IMR-90 (cell line): ENCODE data around the gene ATP8B3. TPM values are rescaled to one million over a fixed set of nuclear protein-coding genes. Genes with fewer than 3 reads are reported as not detected.

Source experiments
- ATAC-seq: fragments of 200-7000 bp; cut with Tn5 transposase; 2 replicates; pipeline ENCODE4 v1.9.1; 2020; ENCODE audit warnings: low read depth, mild to moderate bottlenecking, moderate library complexity
- BruUV-seq: library from RNA; stranded (reverse); fragments of 400-500 nt; replicated peaks from 2 replicates; lab custom pipeline; 2021; lab: Mats Ljungman, UMichigan
- CTCF ChIA-PET: fragments of 300-600 bp; formaldehyde crosslinking; extraction: SDS; loops from one replicate; lab custom pipeline; 2021; ENCODE audit warnings: antibody characterized with exemption; lab: Yijun Ruan, JAX
- POLR2A ChIA-PET: fragments of 300-600 bp; sonication (Branson Sonifier 250); formaldehyde crosslinking; loops from one replicate; lab custom pipeline; 2022; ENCODE audit warnings: antibody characterized with exemption; ENCODE audit not compliant: unreplicated experiment; lab: Charles Lee
- DNase-seq: peaks from one replicate; pipeline ENCODE4 v3.0.0; 2013
- H2AFZ ChIP-seq: replicated peaks from 2 replicates; pipeline ENCODE3; 2013; ENCODE audit warnings: low read length, mild to moderate bottlenecking; ENCODE audit not compliant: poor library complexity
- H2AK5ac ChIP-seq: 2 replicates; pipeline ENCODE4 v1.6.1; 2013; ENCODE audit warnings: low read depth, low read length, inconsistent platforms
- H2AK9ac ChIP-seq: replicated peaks from 2 replicates; pipeline ENCODE3; 2013; ENCODE audit warnings: mild to moderate bottlenecking, low read depth, low read length, moderate library complexity; ENCODE audit not compliant: poor library complexity
- H2BK120ac ChIP-seq: 2 replicates; pipeline ENCODE4 v1.6.1; 2013; ENCODE audit warnings: low read depth, low read length, inconsistent platforms
- H2BK15ac ChIP-seq: 3 replicates; pipeline ENCODE4 v1.6.1; 2013; ENCODE audit warnings: low read depth, low read length, inconsistent platforms
- H2BK20ac ChIP-seq: 2 replicates; pipeline ENCODE4 v1.6.1; 2013; ENCODE audit warnings: low read depth, mild to moderate bottlenecking, inconsistent platforms, low read length, moderate library complexity
- H2BK5ac ChIP-seq: 2 replicates; pipeline ENCODE4 v1.6.1; 2013; ENCODE audit warnings: mild to moderate bottlenecking, low read depth, low read length, inconsistent platforms; ENCODE audit not compliant: poor library complexity, severe bottlenecking
- H3K14ac ChIP-seq: replicated peaks from 2 replicates; pipeline ENCODE4 v1.6.1; 2013; ENCODE audit warnings: low read depth, low read length, inconsistent platforms
- H3K18ac ChIP-seq: 2 replicates; pipeline ENCODE4 v1.6.1; 2013; ENCODE audit warnings: low read depth, low read length, control low read depth
- H3K23ac ChIP-seq: 2 replicates; pipeline ENCODE4 v1.6.1; 2013; ENCODE audit warnings: low read depth, low read length, inconsistent platforms
- H3K27ac ChIP-seq: 2 replicates; pipeline ENCODE4 v1.5.1; 2013; ENCODE audit warnings: mild to moderate bottlenecking, control low read depth, low read length; ENCODE audit not compliant: insufficient read depth
- H3K27me3 ChIP-seq: 2 replicates; pipeline ENCODE4 v1.6.1; 2013; ENCODE audit warnings: low read length; ENCODE audit not compliant: control insufficient read depth, insufficient read depth
- H3K36me3 ChIP-seq: 2 replicates; pipeline ENCODE4 v1.6.1; 2013; ENCODE audit warnings: low read length, mixed read lengths; ENCODE audit not compliant: control insufficient read depth, insufficient read depth
- H3K4ac ChIP-seq: 2 replicates; pipeline ENCODE4 v1.6.1; 2013; ENCODE audit warnings: low read depth, low read length, inconsistent platforms
- H3K4me1 ChIP-seq: 2 replicates; pipeline ENCODE4 v1.6.1; 2013; ENCODE audit warnings: low read length, mixed read lengths; ENCODE audit not compliant: control insufficient read depth, insufficient read depth
- H3K4me2 ChIP-seq: 2 replicates; pipeline ENCODE4 v1.6.1; 2013; ENCODE audit warnings: low read depth, mild to moderate bottlenecking, control low read depth, low read length, moderate library complexity
- H3K4me3 ChIP-seq: 2 replicates; pipeline ENCODE4 v1.5.1; 2013; ENCODE audit warnings: low read depth, mild to moderate bottlenecking, control low read depth, low read length, moderate library complexity; ENCODE audit not compliant: insufficient read depth
- H3K56ac ChIP-seq: 2 replicates; pipeline ENCODE4 v1.6.1; 2013; ENCODE audit warnings: low read length, inconsistent platforms; ENCODE audit not compliant: insufficient read depth; ENCODE audit errors: extremely low read depth
- H3K79me1 ChIP-seq, 2 experiments: 2 replicates each; pipeline ENCODE4 v1.6.1; 2013; ENCODE audit warnings: low read length in 2 of 2, inconsistent platforms in 1 of 2, low read depth in 1 of 2
- H3K9ac ChIP-seq: 2 replicates; pipeline ENCODE4 v1.6.1; 2013; ENCODE audit warnings: low read depth, low read length, control low read depth
- H3K9me1 ChIP-seq: 2 replicates; pipeline ENCODE4 v1.6.1; 2013; ENCODE audit warnings: low read length, inconsistent platforms; ENCODE audit not compliant: insufficient read depth
- H3K9me3 ChIP-seq: 2 replicates; pipeline ENCODE4 v1.6.1; 2013; ENCODE audit warnings: low read length; ENCODE audit not compliant: control insufficient read depth, insufficient read depth
- H4K20me1 ChIP-seq: 2 replicates; pipeline ENCODE4 v1.6.1; 2013; ENCODE audit warnings: low read length, inconsistent platforms; ENCODE audit not compliant: insufficient read depth
- H4K5ac ChIP-seq: 2 replicates; pipeline ENCODE4 v1.6.1; 2013; ENCODE audit warnings: mild to moderate bottlenecking, low read depth, low read length, control low read depth
- H4K8ac ChIP-seq, 2 experiments: 2 replicates each; pipeline ENCODE4 v1.6.1; 2013; ENCODE audit warnings: low read depth in 2 of 2, low read length in 2 of 2, control low read depth in 1 of 2, inconsistent platforms in 1 of 2
- H4K91ac ChIP-seq: 2 replicates; pipeline ENCODE4 v1.6.1; 2013; ENCODE audit warnings: low read depth, low read length, inconsistent platforms; ENCODE audit not compliant: insufficient read depth
- FOS ChIP-seq: fragments of 150-350 bp; IDR thresholded peaks from 2 replicates; pipeline ENCODE4 v1.6.1; 2016; ENCODE audit warnings: low read depth, low read length
- MAZ ChIP-seq: IDR thresholded peaks from 2 replicates; pipeline ENCODE4 v1.6.1; 2012; ENCODE audit warnings: low read depth, mild to moderate bottlenecking, low read length, improper control_type of control experiment, moderate library complexity, borderline replicate concordance
- MXI1 ChIP-seq: IDR thresholded peaks from 2 replicates; pipeline ENCODE4 v1.6.1; 2012; ENCODE audit warnings: low read depth, mild to moderate bottlenecking, low read length, moderate library complexity, borderline replicate concordance
- POLR2A ChIP-seq: IDR thresholded peaks from 2 replicates; pipeline ENCODE4 v1.6.1; 2012; ENCODE audit warnings: mild to moderate bottlenecking, low read depth, low read length
- RCOR1 ChIP-seq: IDR thresholded peaks from 2 replicates; pipeline ENCODE4 v1.6.1; 2012; ENCODE audit warnings: mild to moderate bottlenecking, low read length, improper control_type of control experiment; ENCODE audit not compliant: insufficient replicate concordance
- USF2 ChIP-seq: fragments of 150-350 bp; IDR thresholded peaks from 2 replicates; pipeline ENCODE4 v1.6.1; 2017; ENCODE audit warnings: mild to moderate bottlenecking, antibody characterized with exemption, low read length, low read depth
- WGBS, 2 experiments: methylation state at CpG; one replicate each; pipeline versions ENCODE4 v1.1.5 to v1.1.7; 2013; ENCODE audit warnings: missing lambda C conversion rate in 2 of 2; ENCODE audit not compliant: insufficient read length in 1 of 2; ENCODE audit errors: extremely low coverage in 2 of 2; 5-methylcytosine and 5-hydroxymethylcytosine counted together
- dilution Hi-C: fragments of 300-500 bp; cut with HindIII; formaldehyde crosslinking; loops from one replicate; pipeline ENCODE4 v1.14.3; 2018; ENCODE audit warnings: low sequenced_read_pairs; ENCODE audit not compliant: unreplicated experiment
- in situ Hi-C: fragments of 300-500 bp; cut with MboI; formaldehyde crosslinking; loops from 3 replicates; pipeline ENCODE4 v1.14.3; 2019; ENCODE audit warnings: low sequenced_read_pairs, inconsistent platforms, mixed read lengths
- intact Hi-C: fragments of 100-400 bp; cut with micrococcal nuclease; formaldehyde crosslinking; loops from 2 replicates; pipeline ENCODE4 v1.10.0; 2022
- polyA plus RNA-seq, 3 experiments: library from polyadenylated mRNA; depleted of rRNA; stranded (reverse); fragments of >200 nt; gene quantifications; 2 replicates each; pipeline ENCODE4 v1.2.3, GENCODE V29; 2012; ENCODE audit warnings: low replicate concordance in 1 of 3
- total RNA-seq: library from RNA; depleted of rRNA; stranded (reverse); fragments of >200 nt; gene quantifications from 2 replicates; pipeline ENCODE4 v1.2.3, GENCODE V29; 2012
- TF ChIP-seq, protein P1 (sequence below): fragments of 150-350 bp; IDR thresholded peaks from 2 replicates; pipeline ENCODE4 v1.6.1; 2016; ENCODE audit warnings: low read depth, mild to moderate bottlenecking, low read length, moderate library complexity, borderline replicate concordance

ATP8B3 gene
- total and polyA plus RNA-seq, 2 of the 4 experiments (the other 2 are of a cell fraction): 1.6 to 8.1 TPM

GRCh38 chr19:1847684-1848398, 35.8 kb upstream of the ATP8B3 start:
- Histone ChIP-seq H3K27ac (peak overlapping the region; percentile 73), H3K4me2 (peak overlapping the region; percentile 98), H2BK20ac (no peak overlapping the region), H3K18ac (no peak overlapping the region), H3K27me3 (no peaks in the 10 kb centered on the region), H3K56ac (0 out of 2 replicates have a peak overlapping the region, but pooled peaks have one; percentile 71), H2BK120ac (no peak overlapping the region), H3K79me1 (peaks cover 8 to 73% of the 10 kb centered on the region in 2 experiments; a peak in 3 of 4 replicates), H4K8ac (peak overlapping the region in 1 of 2 experiments; percentile 93; a peak in 2 of 4 replicates), H3K23ac (peak overlapping the region; percentile 67; the same call in 1 of the 2 replicates), H3K4ac (peak overlapping the region; percentile 49), H4K20me1 (peaks cover 64% of the 10 kb centered on the region), H2AK5ac (peak overlapping the region; percentile 70), H2BK15ac (no peak overlapping the region), H3K4me1 (peaks cover 10% of the 10 kb centered on the region), H2BK5ac (peak overlapping the region; percentile 47), H2AK9ac (peak overlapping the region; percentile 95), H3K9me1 (no peaks in the 10 kb centered on the region), H3K9ac (peak overlapping the region; percentile 91), H3K4me3 (peak overlapping the region; percentile 100), H3K14ac (peak overlapping the region; percentile 27; the same call in 1 of the 2 replicates), H3K9me3 (no peaks in the 10 kb centered on the region), H4K5ac (0 out of 2 replicates have a peak overlapping the region, but pooled peaks have one; percentile 53), H4K91ac (no peak overlapping the region; the same call in 1 of the 2 replicates), H2AFZ (peak overlapping the region; percentile 98), H3K36me3 (peaks cover 3% of the 10 kb centered on the region; the same call in 1 of the 2 replicates)
- intact Hi-C loops: no loop called here
- ChIA-PET CTCF (no interaction called here), POLR2A (no interaction called here)
- in situ Hi-C loops: no loop called here
- dilution Hi-C loops: no loop called here
- WGBS, 2 experiments: 1% methylated on average over 55 of the region's 72 CpGs; no CpG with 5 or more reads in 1 of the 2 experiments
- BruUV-seq: TSS peak; percentile 26
- DNase-seq (peak; percentile 40), ATAC-seq (peak; percentile 39)
- TF ChIP-seq USF2: peak; percentile 49
- no peak for TF ChIP-seq RCOR1
- peak; percentile 88 for TF ChIP-seq MXI1
- TF ChIP-seq, protein P1, sequence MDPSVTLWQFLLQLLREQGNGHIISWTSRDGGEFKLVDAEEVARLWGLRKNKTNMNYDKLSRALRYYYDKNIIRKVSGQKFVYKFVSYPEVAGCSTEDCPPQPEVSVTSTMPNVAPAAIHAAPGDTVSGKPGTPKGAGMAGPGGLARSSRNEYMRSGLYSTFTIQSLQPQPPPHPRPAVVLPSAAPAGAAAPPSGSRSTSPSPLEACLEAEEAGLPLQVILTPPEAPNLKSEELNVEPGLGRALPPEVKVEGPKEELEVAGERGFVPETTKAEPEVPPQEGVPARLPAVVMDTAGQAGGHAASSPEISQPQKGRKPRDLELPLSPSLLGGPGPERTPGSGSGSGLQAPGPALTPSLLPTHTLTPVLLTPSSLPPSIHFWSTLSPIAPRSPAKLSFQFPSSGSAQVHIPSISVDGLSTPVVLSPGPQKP: no peak
- no peak for TF ChIP-seq MAZ
- TF ChIP-seq POLR2A: peak; percentile 85
- TF ChIP-seq FOS: no peak
